Large intestine (tissue), 3 donors: Measurements from ENCODE around the gene MEIKIN. TPM values are rescaled to one million over a fixed set of nuclear protein-coding genes. Genes with fewer than 3 reads are reported as not detected.

Experiments
- DNase-seq, 2 donors: peaks; one replicate each; pipeline versions ENCODE4 v3.0.0 to v3.0.0-alpha.2; 2013
- H3K27ac ChIP-seq: one replicate; pipeline ENCODE4 v1.5.1; 2013; ENCODE audit warnings: low read length
- H3K27me3 ChIP-seq: 2 replicates; pipeline ENCODE4 v1.6.1; 2013; ENCODE audit warnings: low read length; ENCODE audit not compliant: control insufficient read depth, insufficient read depth
- H3K36me3 ChIP-seq: 2 replicates; pipeline ENCODE4 v1.6.1; 2013; ENCODE audit warnings: low read length; ENCODE audit not compliant: control insufficient read depth, insufficient read depth
- H3K4me1 ChIP-seq: one replicate; pipeline ENCODE4 v1.6.1; 2013; ENCODE audit warnings: low read length; ENCODE audit not compliant: control insufficient read depth, insufficient read depth
- H3K4me3 ChIP-seq: one replicate; pipeline ENCODE4 v1.5.1; 2013; ENCODE audit warnings: low read length
- H3K9me3 ChIP-seq: one replicate; pipeline ENCODE4 v1.6.1; 2013; ENCODE audit warnings: mild to moderate bottlenecking, low read depth, low read length, moderate library complexity; ENCODE audit not compliant: control insufficient read depth
- WGBS: methylation state at CpG from one replicate; pipeline ENCODE4 v1.1.5; 2013; ENCODE audit warnings: low lambda C conversion rate; ENCODE audit not compliant: insufficient coverage; 5-methylcytosine and 5-hydroxymethylcytosine counted together
- polyA plus RNA-seq: library from polyadenylated mRNA; unstranded; fragments of 120-200 nt; gene quantifications from one replicate; pipeline ENCODE4 v1.2.1, GENCODE V29; 2013

Gene MEIKIN
- polyA plus RNA-seq, 1 donor = not detected

DNA sequence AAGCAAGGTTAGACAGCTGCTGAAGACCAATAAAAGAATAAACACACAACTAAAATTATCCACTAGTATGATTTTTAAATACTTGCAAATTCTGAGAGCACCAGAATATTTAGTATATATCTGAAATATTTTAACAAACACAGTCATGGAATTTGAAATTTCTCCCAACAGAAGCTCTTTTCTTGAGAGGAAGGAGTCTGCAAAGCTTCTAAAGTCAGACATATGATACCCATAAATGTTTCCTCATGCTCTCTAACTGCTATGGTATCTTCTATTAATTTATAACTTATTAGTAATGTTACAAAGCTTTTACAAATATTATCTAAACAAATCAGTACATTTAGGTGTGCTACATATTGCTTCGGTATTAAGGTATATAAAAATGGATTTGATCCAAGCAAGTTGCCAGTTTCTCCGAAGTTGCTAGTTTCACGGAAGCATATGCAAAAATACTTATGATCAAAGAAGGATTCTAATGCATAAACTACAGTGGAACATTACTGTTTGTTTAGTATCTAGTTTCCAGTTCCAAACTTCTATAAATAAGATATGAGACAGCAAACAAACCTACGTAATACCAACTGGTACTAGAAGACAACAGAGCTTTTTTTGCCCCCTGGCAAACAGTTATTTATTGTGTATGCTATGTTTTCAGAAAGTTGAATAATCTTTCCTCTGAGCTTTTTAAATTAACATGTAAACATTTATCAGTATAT lies 170.7 kb downstream of the MEIKIN start:
- Histone ChIP-seq H3K4me3 (no peak overlapping the region), H3K9me3 (no peaks in the 10 kb centered on the region), H3K27ac (no peak overlapping the region), H3K4me1 (no peaks in the 10 kb centered on the region), H3K36me3 (no peaks in the 10 kb centered on the region), H3K27me3 (no peaks in the 10 kb centered on the region)
- no peak for DNase-seq
- 72% methylated on average over 3 of the region's 4 CpGs for WGBS

DNA sequence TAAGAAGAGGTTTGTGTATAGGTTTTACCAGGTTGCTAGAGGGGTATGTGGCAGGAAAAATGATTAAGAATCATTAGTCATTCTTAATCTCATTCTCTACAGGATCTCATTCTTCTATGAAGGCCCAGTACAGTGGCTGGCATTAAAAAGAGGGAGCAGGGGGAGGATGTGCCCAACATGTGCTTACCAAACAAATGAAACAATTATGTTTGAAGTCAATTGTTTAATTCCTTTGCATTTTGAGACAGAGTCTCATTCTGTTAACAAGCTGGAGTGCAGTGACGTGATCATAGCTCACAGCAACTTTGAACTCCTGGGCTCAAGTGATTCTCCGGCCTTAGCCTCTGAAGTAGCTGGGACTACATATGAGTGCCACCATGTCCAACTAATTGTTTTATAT lies 171.7 kb downstream of the MEIKIN start:
- H3K9me3 ChIP-seq = no peaks in the 10 kb centered on the region
- H3K4me1 ChIP-seq = no peaks in the 10 kb centered on the region
- WGBS = no CpG with 5 or more reads among the region's 2 CpGs
- H3K27me3 ChIP-seq = no peaks in the 10 kb centered on the region
- no peak for DNase-seq
- H3K4me3 ChIP-seq = no peak overlapping the region
- H3K36me3 ChIP-seq = no peaks in the 10 kb centered on the region
- H3K27ac ChIP-seq = no peak overlapping the region

DNA sequence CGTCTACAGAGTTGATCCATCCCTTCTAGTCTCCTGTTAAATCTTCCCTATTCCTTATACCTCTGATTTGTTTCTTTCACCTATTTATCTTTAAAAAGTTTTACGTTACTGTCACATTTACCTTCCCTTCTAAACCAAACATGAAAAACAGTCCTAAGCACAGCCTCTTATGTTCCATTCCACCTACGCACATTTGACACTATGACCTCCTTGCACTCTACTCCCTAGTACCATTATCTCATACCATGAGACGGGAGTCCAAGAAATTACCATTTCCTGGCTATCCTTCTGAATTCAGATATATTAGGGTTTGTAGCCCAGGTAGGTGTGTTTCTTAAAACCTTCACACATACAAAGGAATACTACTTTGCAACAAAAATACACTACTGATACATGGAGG lies 173.8 kb downstream of the MEIKIN start:
- 89% methylated on average over 3 of the region's 4 CpGs for WGBS
- no peak overlapping the region for H3K4me3 ChIP-seq
- H3K36me3 ChIP-seq = no peaks in the 10 kb centered on the region
- no peaks in the 10 kb centered on the region for H3K4me1 ChIP-seq
- no peaks in the 10 kb centered on the region for H3K27me3 ChIP-seq
- DNase-seq = no peak
- no peak overlapping the region for H3K27ac ChIP-seq
- no peaks in the 10 kb centered on the region for H3K9me3 ChIP-seq

DNA sequence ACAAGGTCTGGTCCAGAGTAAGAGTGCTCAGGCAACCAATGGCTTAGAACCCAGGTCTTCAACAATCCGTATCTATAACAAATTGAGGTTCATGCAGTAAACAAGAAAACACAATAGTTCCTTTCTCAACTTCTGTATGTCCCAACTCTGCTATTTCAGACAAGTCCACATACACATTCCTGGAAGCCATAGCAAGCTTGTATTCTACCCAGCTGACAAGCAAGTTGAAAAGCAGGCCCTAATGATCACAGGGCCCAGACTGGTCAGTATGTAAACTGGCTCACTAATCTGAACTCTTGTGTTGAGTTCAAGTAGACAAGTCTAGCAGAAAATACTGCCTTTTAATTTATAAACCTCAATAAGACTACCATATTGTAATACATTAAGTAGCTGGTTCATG lies 175.5 kb downstream of the MEIKIN start:
- WGBS = no CpG with 5 or more reads among the region's 1 CpG
- no peaks in the 10 kb centered on the region for H3K4me1 ChIP-seq
- no peaks in the 10 kb centered on the region for H3K27me3 ChIP-seq
- no peaks in the 10 kb centered on the region for H3K36me3 ChIP-seq
- no peak for DNase-seq
- H3K9me3 ChIP-seq = no peaks in the 10 kb centered on the region
- H3K4me3 ChIP-seq = no peak overlapping the region
- H3K27ac ChIP-seq = no peak overlapping the region

DNA sequence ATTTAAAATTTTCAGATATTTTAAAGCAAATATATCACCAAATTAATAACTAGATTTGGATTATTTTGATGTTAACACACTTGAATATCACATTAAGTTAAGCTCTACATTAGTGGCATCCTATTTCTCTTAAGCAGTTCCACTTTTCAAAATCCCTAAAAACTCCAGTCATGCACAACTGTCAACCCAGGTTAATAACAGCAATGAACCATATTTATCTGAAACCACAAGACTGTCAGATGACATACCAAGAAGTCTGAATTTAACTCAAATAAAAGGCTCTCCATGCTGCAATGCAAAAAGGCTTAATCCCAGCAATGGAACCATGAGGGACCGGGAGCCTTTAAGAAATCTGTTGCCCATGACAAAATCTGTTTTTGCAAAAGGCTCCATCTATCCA lies 176.1 kb downstream of the MEIKIN start:
- Histone ChIP-seq H3K36me3 (peaks cover 4% of the 10 kb centered on the region), H3K4me3 (no peak overlapping the region), H3K9me3 (no peaks in the 10 kb centered on the region), H3K4me1 (no peaks in the 10 kb centered on the region), H3K27me3 (no peaks in the 10 kb centered on the region), H3K27ac (no peak overlapping the region)
- WGBS = no CpG with 5 or more reads among the region's 1 CpG
- no peak for DNase-seq

DNA sequence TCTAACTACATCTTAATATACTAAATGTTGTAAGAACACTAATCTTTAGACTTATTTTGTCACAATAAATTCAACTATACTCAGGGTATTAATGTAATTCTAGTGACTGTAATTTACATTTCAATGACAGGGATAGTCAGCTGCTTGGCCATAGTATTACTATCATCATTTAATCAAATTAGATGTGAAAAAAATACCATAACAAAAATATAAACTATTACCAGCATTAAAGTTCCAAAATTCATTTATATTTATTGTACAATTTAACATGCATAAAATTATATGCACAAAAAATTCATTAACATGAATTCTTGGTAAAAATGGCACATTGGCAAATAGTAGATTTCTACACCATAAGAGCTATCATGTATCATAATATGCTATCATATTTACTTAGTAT lies 177.6 kb downstream of the MEIKIN start:
- Histone ChIP-seq H3K27me3 (no peaks in the 10 kb centered on the region), H3K27ac (no peak overlapping the region), H3K4me1 (no peaks in the 10 kb centered on the region), H3K9me3 (no peaks in the 10 kb centered on the region), H3K36me3 (peaks cover 10% of the 10 kb centered on the region), H3K4me3 (no peak overlapping the region)
- DNase-seq = no peak

DNA sequence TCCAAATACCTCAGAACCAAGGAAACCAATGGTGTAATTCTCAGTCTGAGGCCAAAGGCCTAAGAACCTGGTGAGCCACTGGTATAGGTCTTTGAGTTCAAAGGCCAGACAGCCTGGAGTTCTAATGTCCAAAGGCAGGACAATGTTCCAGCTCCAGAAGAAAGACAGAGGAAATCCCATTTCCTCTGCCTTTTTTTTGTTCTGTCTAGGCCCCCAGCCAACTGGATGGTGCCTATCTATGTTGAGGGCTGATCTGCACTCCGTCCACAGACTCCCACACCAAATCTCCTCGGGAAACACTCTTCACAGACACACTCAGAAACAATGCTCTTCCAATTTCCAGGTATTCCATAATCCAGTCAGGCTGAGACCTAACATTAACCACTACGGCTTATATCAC lies 178.8 kb downstream of the MEIKIN start:
- Histone ChIP-seq H3K4me3 (no peak overlapping the region), H3K36me3 (peaks cover 10% of the 10 kb centered on the region), H3K4me1 (no peaks in the 10 kb centered on the region), H3K9me3 (no peaks in the 10 kb centered on the region), H3K27ac (no peak overlapping the region), H3K27me3 (no peaks in the 10 kb centered on the region)
- DNase-seq = no peak
- 100% methylated on average over 1 of the region's 3 CpGs for WGBS

DNA sequence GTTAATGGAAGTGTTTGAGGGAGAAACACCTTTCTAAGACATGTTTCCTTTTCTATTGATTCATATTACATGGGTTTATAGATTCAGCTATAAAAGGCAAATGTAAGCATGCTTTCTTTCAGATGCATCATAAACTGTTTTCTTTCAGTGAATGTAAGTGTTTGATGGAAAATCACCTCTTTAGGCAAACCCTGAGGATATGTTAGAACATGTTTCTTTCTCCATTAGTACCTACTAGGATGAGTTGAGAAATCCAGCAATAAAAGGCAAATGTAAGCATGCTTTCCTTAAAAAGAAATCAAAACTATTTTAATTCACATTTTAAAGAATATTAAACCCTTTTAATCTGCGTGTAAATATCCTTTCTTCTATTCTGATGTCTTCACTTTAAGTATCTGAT lies 180.2 kb downstream of the MEIKIN start:
- H3K4me3 ChIP-seq = no peak overlapping the region
- H3K27me3 ChIP-seq = no peaks in the 10 kb centered on the region
- peaks cover 2% of the 10 kb centered on the region for H3K9me3 ChIP-seq
- no peak for DNase-seq
- 91% methylated on average over 1 of the region's 1 CpG for WGBS
- peaks cover 10% of the 10 kb centered on the region for H3K36me3 ChIP-seq
- no peak overlapping the region for H3K27ac ChIP-seq
- no peaks in the 10 kb centered on the region for H3K4me1 ChIP-seq

DNA sequence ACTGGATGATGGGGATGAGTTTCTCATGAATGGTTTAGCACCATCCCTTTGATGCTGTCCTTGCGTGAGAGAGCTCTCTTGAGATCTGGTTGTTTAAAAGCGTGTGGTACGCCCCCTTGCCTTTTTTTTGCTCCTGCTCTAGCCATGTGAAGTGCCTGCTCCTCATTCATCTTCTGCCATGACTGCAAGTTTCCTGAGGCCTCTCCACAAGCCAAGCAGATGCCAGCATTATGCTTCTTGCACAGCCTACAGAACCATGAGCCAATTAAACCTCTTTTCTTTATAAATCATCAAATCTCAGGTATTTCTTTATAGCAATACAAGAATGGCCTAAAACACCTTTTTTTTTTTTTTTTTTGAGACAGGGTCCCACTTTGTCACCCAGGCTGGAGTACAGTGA lies 181.5 kb downstream of the MEIKIN start:
- 100% methylated on average over 2 of the region's 3 CpGs for WGBS
- H3K27me3 ChIP-seq = no peaks in the 10 kb centered on the region
- H3K36me3 ChIP-seq = peaks cover 10% of the 10 kb centered on the region
- H3K27ac ChIP-seq = no peak overlapping the region
- DNase-seq = no peak
- H3K9me3 ChIP-seq = peaks cover 2% of the 10 kb centered on the region
- H3K4me3 ChIP-seq = no peak overlapping the region
- H3K4me1 ChIP-seq = no peaks in the 10 kb centered on the region

DNA sequence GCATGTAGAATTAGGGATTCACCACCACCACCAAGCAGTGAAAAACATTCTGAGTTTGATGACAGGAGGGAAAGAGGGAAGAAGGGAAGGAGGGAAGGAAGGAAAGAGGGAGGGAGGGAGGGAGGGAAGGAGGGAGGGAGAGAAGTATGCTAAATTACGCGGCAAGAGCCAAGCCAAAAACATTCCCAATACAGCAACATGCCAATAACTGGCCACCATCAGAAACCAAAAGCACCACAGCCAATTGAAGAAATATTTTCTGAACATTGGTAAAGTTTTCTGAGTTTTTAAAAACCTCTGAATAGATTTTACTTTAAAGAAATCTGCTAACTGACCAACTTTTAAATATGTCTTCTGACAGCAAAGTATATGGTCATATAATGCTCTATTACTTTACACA lies 184.7 kb downstream of the MEIKIN start:
- no peaks in the 10 kb centered on the region for H3K4me1 ChIP-seq

DNA sequence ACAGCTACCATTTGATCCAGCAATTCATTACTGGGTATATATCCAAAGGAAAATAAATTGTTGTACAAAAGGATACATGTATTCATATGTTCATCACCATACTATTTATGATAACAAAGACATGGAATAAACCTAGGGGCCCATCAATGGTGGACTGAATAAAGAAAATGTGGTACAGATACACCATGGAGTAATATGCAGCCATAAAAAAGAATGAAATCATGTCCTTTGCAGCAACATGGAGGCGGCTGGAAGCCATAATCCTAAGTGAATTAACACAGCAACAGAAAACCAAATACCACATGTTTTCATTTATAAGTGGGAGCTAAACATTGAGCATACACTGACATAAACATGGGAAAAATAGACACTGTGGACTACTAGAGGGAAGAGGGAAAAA lies 185.8 kb downstream of the MEIKIN start:
- no peak overlapping the region for H3K27ac ChIP-seq

More for the DNA sequence above, 184.7 kb downstream of the MEIKIN start:
- Histone ChIP-seq H3K27me3 (no peaks in the 10 kb centered on the region), H3K9me3 (peaks cover 2% of the 10 kb centered on the region), H3K27ac (no peak overlapping the region), H3K4me3 (no peak overlapping the region), H3K36me3 (peaks cover 10% of the 10 kb centered on the region)
- DNase-seq = no peak
- no CpG with 5 or more reads among the region's 2 CpGs for WGBS

More for the DNA sequence above, 185.8 kb downstream of the MEIKIN start:
- Histone ChIP-seq H3K4me1 (no peaks in the 10 kb centered on the region), H3K36me3 (peaks cover 8% of the 10 kb centered on the region), H3K4me3 (no peak overlapping the region), H3K27me3 (no peaks in the 10 kb centered on the region), H3K9me3 (peaks cover 2% of the 10 kb centered on the region)
- DNase-seq = no peak
- no CpG with 5 or more reads among the region's 1 CpG for WGBS
